Measurements from ENCODE around the gene USP43.

The USP43 gene

DNA sequence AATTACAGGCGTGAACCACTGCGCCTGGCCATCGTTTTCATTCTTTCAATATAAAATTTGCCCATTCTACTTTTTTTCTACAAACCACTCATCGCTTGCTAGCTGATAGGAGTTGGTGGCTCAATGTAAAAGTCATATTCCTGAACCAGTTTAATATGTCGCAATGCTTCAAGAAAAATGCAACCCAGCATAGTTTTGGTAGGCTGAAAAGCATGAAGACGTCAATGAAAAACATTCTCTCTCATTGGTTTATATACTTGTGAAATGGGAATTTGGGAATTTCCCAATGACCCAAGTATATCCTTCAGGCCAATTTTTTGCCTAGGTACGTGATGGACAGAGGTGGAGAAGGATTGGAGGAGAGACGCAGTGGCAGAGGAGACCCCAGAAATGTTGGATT lies 26.9 kb downstream of the USP43 start:
- no peaks in the 10 kb centered on the region for H3K36me3 ChIP-seq (ENCODE audit: insufficient read depth)
- H3K9ac ChIP-seq = no peak overlapping the region
- no peak overlapping the region for H3K4me2 ChIP-seq
- H3K4me1 ChIP-seq (ENCODE audit: low read depth, poor library complexity, severe bottlenecking) = no peaks in the 10 kb centered on the region
- H3K27ac ChIP-seq = no peak overlapping the region
- no peak overlapping the region for H3K4me3 ChIP-seq (IDR thresholded peaks at IDR 0.05; ENCODE audit: insufficient read depth, low read depth, low read length)
- no peaks in the 10 kb centered on the region for H3K27me3 ChIP-seq (ENCODE audit: insufficient read depth, low read depth)
- no peaks in the 10 kb centered on the region for H4K20me1 ChIP-seq (ENCODE audit: insufficient read depth)
- no peak overlapping the region for H2AFZ ChIP-seq (ENCODE audit: low read depth)
- no peaks in the 10 kb centered on the region for H3K79me2 ChIP-seq (ENCODE audit: insufficient read depth, low read depth)
- TF ChIP-seq, protein P1, sequence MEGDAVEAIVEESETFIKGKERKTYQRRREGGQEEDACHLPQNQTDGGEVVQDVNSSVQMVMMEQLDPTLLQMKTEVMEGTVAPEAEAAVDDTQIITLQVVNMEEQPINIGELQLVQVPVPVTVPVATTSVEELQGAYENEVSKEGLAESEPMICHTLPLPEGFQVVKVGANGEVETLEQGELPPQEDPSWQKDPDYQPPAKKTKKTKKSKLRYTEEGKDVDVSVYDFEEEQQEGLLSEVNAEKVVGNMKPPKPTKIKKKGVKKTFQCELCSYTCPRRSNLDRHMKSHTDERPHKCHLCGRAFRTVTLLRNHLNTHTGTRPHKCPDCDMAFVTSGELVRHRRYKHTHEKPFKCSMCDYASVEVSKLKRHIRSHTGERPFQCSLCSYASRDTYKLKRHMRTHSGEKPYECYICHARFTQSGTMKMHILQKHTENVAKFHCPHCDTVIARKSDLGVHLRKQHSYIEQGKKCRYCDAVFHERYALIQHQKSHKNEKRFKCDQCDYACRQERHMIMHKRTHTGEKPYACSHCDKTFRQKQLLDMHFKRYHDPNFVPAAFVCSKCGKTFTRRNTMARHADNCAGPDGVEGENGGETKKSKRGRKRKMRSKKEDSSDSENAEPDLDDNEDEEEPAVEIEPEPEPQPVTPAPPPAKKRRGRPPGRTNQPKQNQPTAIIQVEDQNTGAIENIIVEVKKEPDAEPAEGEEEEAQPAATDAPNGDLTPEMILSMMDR (conservative IDR thresholded peaks at IDR 0.05; ENCODE audit: low read depth, low read length) = no peak

DNA sequence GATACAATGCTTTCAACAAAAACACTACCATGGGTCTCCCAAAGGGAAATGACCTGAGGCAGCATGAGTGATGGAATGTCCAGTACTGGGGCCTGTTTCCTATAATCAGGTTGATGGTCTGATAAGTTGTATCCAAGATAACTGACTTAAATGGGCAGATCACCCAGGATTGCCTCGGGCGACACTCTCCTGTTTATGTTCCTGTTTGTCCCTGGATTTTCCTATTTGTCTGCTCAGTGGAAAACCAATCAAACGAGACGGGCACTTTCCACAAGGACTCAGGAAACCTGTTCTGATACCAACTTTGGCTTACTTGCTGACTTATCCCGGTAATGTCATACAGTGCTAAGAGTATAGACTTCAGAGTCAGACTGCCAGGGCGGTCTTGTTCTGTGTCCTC lies 27.4 kb downstream of the USP43 start:
- no peak overlapping the region for H3K4me2 ChIP-seq
- H4K20me1 ChIP-seq (ENCODE audit: insufficient read depth) = no peaks in the 10 kb centered on the region
- TF ChIP-seq, protein P1 (conservative IDR thresholded peaks at IDR 0.05; ENCODE audit: low read depth, low read length) = no peak
- H3K4me3 ChIP-seq (IDR thresholded peaks at IDR 0.05; ENCODE audit: insufficient read depth, low read depth, low read length) = no peak overlapping the region
- H3K27me3 ChIP-seq (ENCODE audit: insufficient read depth, low read depth) = no peaks in the 10 kb centered on the region
- H3K79me2 ChIP-seq (ENCODE audit: insufficient read depth, low read depth) = no peaks in the 10 kb centered on the region
- H2AFZ ChIP-seq (ENCODE audit: low read depth) = no peak overlapping the region
- no peaks in the 10 kb centered on the region for H3K4me1 ChIP-seq (ENCODE audit: low read depth, poor library complexity, severe bottlenecking)
- no peak overlapping the region for H3K9ac ChIP-seq
- no peaks in the 10 kb centered on the region for H3K36me3 ChIP-seq (ENCODE audit: insufficient read depth)
- no peak overlapping the region for H3K27ac ChIP-seq

DNA sequence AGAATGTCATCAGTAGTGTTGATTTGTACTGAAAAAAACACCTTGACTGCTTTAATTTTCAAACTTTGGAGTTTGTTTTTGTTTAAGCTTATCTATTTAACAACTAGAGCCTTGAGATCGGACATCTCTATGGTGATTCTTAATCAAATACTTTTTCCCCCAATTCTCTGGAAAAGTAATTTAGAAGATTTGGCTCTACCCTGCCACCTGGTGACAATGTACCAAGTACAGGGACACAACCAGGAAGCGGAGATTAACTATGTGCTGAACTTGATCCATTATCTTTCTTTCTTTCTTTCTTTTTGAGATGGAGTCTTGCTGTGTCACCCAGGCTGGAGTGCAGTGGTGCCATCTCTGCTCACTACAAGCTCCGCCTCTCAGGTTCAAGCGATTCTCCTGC lies 30.8 kb downstream of the USP43 start:
- no peaks in the 10 kb centered on the region for H3K27me3 ChIP-seq (ENCODE audit: insufficient read depth, low read depth)
- no peak overlapping the region for H3K9ac ChIP-seq
- no peak overlapping the region for H3K4me2 ChIP-seq
- TF ChIP-seq, protein P1 (conservative IDR thresholded peaks at IDR 0.05; ENCODE audit: low read depth, low read length) = no peak
- H2AFZ ChIP-seq (ENCODE audit: low read depth) = no peak overlapping the region
- no peak overlapping the region for H3K27ac ChIP-seq
- H4K20me1 ChIP-seq (ENCODE audit: insufficient read depth) = no peaks in the 10 kb centered on the region
- no peaks in the 10 kb centered on the region for H3K36me3 ChIP-seq (ENCODE audit: insufficient read depth)
- H3K4me1 ChIP-seq (ENCODE audit: low read depth, poor library complexity, severe bottlenecking) = no peaks in the 10 kb centered on the region
- H3K4me3 ChIP-seq (IDR thresholded peaks at IDR 0.05; ENCODE audit: insufficient read depth, low read depth, low read length) = no peak overlapping the region
- H3K79me2 ChIP-seq (ENCODE audit: insufficient read depth, low read depth) = no peaks in the 10 kb centered on the region

DNA sequence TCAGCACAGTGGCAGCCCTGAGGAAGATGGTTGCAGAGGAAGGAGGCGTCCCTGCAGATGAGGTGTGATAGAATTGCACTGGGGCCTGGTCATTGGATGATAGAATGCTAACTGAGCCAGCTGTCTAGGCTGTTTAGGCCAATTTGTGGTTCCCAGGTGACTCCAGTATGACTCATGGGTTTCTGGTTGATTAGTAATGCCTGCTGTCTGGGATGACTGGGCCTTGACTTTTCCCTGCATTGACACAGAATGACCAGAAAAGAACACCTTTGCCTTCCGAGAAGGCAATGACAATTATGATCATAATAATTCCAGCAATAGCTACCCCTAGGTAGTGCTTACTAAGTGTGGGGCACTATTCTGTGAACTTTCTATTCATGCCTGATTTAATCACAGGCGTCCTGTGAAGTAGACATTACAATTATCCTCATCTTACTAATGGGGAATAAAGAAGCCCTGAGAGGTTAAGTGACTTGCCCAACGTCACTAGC lies 31.5 kb downstream of the USP43 start:
- Histone ChIP-seq H3K27me3 (ENCODE audit: insufficient read depth, low read depth) (no peaks in the 10 kb centered on the region), H3K4me3 (IDR thresholded peaks at IDR 0.05; ENCODE audit: insufficient read depth, low read depth, low read length) (no peak overlapping the region), H3K79me2 (ENCODE audit: insufficient read depth, low read depth) (no peaks in the 10 kb centered on the region), H3K9ac (no peak overlapping the region), H2AFZ (ENCODE audit: low read depth) (no peak overlapping the region), H4K20me1 (ENCODE audit: insufficient read depth) (no peaks in the 10 kb centered on the region), H3K4me1 (ENCODE audit: low read depth, poor library complexity, severe bottlenecking) (no peaks in the 10 kb centered on the region), H3K36me3 (ENCODE audit: insufficient read depth) (no peaks in the 10 kb centered on the region), H3K4me2 (no peak overlapping the region), H3K27ac (no peak overlapping the region)
- TF ChIP-seq, protein P1 (conservative IDR thresholded peaks at IDR 0.05; ENCODE audit: low read depth, low read length) = no peak
